ENCODE measurements around the gene TUFT1.
A peak's percentile ranks its signal among the peaks of the same experiment; 100 is the strongest.

The TUFT1 gene

DNA sequence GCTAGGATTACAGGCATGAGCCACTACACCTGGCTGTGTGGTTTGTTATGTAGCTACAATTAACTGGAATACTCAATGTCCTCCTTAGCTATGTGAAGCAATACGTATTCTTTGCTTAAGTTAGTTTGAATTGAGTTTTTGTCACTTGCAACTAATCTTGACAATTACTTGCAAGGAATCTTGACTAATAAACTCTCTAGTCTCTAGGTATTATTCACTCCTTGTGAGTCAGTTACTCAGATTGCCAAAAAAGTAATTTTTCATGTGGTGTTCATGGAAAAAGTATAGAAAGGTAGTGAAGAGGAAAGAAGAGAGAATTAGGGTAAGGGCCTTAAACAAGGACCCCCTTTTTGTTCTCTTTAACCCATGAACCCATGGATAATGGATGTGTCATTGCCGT lies 64.2 kb downstream of the TUFT1 start:
- Histone ChIP-seq H3K4me3 (ENCODE audit: low read length) (no peak overlapping the region), H3K4me1 (ENCODE audit: insufficient read depth, low read length) (no peaks in the 10 kb centered on the region; the same call in 1 of the 2 replicates), H3K27me3 (ENCODE audit: insufficient read depth, low read length) (no peaks in the 10 kb centered on the region), H3K9ac (ENCODE audit: low read depth, low read length) (no peak overlapping the region), H3K36me3 (ENCODE audit: insufficient read depth, low read length) (no peaks in the 10 kb centered on the region), H3K9me3 (ENCODE audit: insufficient read depth, low read depth, low read length) (no peaks in the 10 kb centered on the region), H3K27ac (ENCODE audit: low read depth, low read length) (no peak overlapping the region)
- WGBS = 90% methylated on average over 2 of the region's 2 CpGs

DNA sequence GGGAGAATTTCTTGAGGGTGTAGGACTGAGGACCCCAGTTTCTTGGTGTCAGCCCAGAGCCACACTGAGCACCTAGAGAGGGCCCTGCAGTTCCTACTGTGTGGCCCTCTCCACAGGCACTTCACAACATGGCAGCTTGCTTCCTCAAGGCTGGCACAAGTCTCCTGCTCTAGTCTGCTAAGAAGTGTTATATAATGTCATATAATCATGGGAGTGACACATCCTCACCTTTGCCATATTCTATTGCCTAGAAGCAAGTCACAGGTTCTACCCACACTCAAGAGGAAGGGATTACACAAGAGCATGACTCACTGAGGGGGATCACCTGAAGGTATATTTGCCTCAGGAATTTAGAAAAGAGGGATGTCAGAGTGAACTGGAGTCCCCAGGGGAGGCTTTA lies 66.3 kb downstream of the TUFT1 start:
- Histone ChIP-seq H3K27ac (ENCODE audit: low read depth, low read length) (no peak overlapping the region), H3K36me3 (ENCODE audit: insufficient read depth, low read length) (no peaks in the 10 kb centered on the region), H3K9ac (ENCODE audit: low read depth, low read length) (no peak overlapping the region), H3K4me1 (ENCODE audit: insufficient read depth, low read length) (no peaks in the 10 kb centered on the region; the same call in 1 of the 2 replicates), H3K27me3 (ENCODE audit: insufficient read depth, low read length) (no peaks in the 10 kb centered on the region), H3K9me3 (ENCODE audit: insufficient read depth, low read depth, low read length) (no peaks in the 10 kb centered on the region), H3K4me3 (ENCODE audit: low read length) (no peak overlapping the region)

DNA sequence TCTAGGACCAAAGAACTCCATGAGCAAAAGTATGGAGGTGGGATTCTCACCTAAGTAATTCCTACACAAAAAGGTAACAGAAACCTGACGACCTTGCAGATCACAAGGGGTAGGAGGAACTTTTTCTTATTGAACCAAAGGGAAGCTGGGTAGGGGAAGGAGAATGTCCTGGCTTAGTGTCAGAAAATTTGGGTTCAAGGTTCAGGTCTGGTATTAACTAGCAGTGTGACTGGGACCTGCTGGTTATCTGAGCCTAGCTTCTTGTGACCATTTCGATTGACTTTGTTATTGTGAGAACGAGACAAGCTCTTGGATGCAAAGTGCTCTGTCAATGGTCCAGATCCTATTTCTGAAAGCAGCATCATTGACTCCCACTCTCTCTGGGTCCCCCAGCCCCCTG lies 66.7 kb downstream of the TUFT1 start:
- H3K4me1 ChIP-seq (ENCODE audit: insufficient read depth, low read length) = no peaks in the 10 kb centered on the region; the same call in 1 of the 2 replicates
- H3K9ac ChIP-seq (ENCODE audit: low read depth, low read length) = no peak overlapping the region
- WGBS = 93% methylated on average over 3 of the region's 3 CpGs
- no peaks in the 10 kb centered on the region for H3K36me3 ChIP-seq (ENCODE audit: insufficient read depth, low read length)
- H3K27me3 ChIP-seq (ENCODE audit: insufficient read depth, low read length) = no peaks in the 10 kb centered on the region
- no peaks in the 10 kb centered on the region for H3K9me3 ChIP-seq (ENCODE audit: insufficient read depth, low read depth, low read length)
- no peak overlapping the region for H3K27ac ChIP-seq (ENCODE audit: low read depth, low read length)
- H3K4me3 ChIP-seq (ENCODE audit: low read length) = no peak overlapping the region

DNA sequence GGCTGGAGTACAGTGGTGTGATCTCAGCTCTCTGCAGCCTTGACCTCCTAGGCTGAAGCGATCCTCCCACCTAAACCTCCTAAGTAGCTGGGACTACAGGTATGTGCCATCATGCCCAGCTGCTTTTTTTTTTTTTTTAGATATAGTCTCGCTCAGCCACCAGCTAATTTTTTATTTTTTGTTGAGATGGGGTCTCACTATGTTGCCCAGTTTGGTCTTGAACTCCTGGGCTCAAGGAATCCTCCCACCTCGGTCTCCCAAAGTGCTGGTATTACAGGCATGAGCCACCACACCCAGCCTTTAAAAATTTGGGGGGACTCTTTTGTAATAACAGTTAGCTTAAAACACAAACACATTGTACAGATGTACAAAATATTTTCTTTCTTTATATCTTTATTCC lies 70.0 kb downstream of the TUFT1 start:
- Histone ChIP-seq H3K4me3 (ENCODE audit: low read length) (no peak overlapping the region), H3K4me1 (ENCODE audit: insufficient read depth, low read length) (peaks cover 4% of the 10 kb centered on the region), H3K36me3 (ENCODE audit: insufficient read depth, low read length) (peaks cover 5% of the 10 kb centered on the region; the same call in 1 of the 2 replicates), H3K9ac (ENCODE audit: low read depth, low read length) (no peak overlapping the region), H3K27ac (ENCODE audit: low read depth, low read length) (no peak overlapping the region), H3K27me3 (ENCODE audit: insufficient read depth, low read length) (no peaks in the 10 kb centered on the region), H3K9me3 (ENCODE audit: insufficient read depth, low read depth, low read length) (no peaks in the 10 kb centered on the region)
- 88% methylated on average over 2 of the region's 3 CpGs for WGBS

DNA sequence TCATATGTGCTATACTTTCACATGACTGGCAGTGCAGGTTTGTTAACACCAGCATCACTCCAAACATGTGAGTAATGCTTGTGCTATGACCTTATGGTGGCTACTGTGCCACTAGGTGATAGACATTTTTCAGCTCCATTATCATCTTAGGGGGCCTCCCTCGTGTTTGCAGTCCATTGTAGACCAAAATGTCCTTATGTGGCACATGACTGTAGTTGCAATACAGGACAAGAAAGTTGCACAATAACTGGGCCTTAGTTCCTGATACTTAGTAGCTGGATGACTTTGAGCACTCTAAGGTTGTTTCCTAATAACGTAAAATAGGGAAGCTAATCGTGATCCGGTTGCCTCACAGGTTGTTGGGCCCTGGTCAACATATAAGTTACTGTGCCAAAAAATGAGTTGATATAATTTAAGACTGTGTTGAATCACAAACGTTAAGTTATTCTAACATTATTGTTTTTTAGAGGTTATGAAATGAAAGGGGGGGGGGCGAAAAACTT lies 71.2 kb downstream of the TUFT1 start:
- H3K4me3 ChIP-seq (ENCODE audit: low read length) = peak overlapping the region; percentile 83
- peaks cover 12% of the 10 kb centered on the region for H3K36me3 ChIP-seq (ENCODE audit: insufficient read depth, low read length)
- WGBS = 55% methylated on average over 6 of the region's 6 CpGs
- H3K9me3 ChIP-seq (ENCODE audit: insufficient read depth, low read depth, low read length) = no peaks in the 10 kb centered on the region
- peaks cover 4% of the 10 kb centered on the region for H3K4me1 ChIP-seq (ENCODE audit: insufficient read depth, low read length)
- H3K27ac ChIP-seq (ENCODE audit: low read depth, low read length) = no peak overlapping the region
- no peak overlapping the region for H3K9ac ChIP-seq (ENCODE audit: low read depth, low read length)
- no peaks in the 10 kb centered on the region for H3K27me3 ChIP-seq (ENCODE audit: insufficient read depth, low read length)

DNA sequence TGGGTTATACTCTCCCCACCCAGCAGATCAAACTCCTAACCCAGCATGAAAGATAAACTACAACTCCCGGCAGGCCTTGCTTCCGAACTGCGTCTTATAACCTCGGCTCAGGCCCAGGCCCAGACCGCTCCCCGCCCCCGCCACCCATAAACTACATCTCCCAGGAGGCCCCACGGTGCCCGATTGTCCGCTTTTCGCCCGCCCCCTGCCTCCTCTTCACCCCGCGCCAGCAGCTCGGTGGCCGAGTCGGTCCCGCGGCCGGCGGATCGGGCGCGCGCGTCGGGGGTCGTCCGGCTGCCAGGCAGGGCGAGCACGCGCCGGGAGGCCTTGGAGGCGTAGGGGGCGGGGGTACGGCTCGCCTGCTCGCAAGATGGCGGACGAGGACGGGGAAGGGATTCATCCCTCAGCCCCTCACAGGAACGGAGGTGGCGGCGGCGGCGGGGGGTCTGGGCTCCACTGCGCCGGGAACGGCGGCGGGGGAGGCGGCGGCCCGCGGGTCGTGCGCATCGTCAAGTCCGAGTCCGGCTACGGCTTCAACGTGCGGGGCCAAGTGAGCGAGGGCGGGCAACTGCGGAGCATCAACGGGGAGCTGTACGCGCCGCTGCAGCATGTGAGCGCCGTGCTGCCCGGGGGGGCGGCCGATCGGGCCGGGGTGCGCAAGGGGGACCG lies 71.9 kb downstream of the TUFT1 start, which contains the start of gene SNX27:
SNX27 (plus strand) TSS at position 219 of the 669 bp plus-strand sequence; CDS start at position 371, 152 bp downstream.
- WGBS = under 1% methylated on average over 77 of the region's 79 CpGs
- peaks cover 4% of the 10 kb centered on the region for H3K4me1 ChIP-seq (ENCODE audit: insufficient read depth, low read length)
- H3K4me3 ChIP-seq (ENCODE audit: low read length) = peak within 1 kb of the TSS; percentile 83
- H3K9ac ChIP-seq (ENCODE audit: low read depth, low read length) = peak within 1 kb of the TSS; percentile 78
- no peaks in the 10 kb centered on the region for H3K27me3 ChIP-seq (ENCODE audit: insufficient read depth, low read length)
- H3K9me3 ChIP-seq (ENCODE audit: insufficient read depth, low read depth, low read length) = no peaks in the 10 kb centered on the region
- peaks cover 12% of the 10 kb centered on the region for H3K36me3 ChIP-seq (ENCODE audit: insufficient read depth, low read length)
- peak within 1 kb of the TSS; percentile 82 for H3K27ac ChIP-seq (ENCODE audit: low read depth, low read length)

DNA sequence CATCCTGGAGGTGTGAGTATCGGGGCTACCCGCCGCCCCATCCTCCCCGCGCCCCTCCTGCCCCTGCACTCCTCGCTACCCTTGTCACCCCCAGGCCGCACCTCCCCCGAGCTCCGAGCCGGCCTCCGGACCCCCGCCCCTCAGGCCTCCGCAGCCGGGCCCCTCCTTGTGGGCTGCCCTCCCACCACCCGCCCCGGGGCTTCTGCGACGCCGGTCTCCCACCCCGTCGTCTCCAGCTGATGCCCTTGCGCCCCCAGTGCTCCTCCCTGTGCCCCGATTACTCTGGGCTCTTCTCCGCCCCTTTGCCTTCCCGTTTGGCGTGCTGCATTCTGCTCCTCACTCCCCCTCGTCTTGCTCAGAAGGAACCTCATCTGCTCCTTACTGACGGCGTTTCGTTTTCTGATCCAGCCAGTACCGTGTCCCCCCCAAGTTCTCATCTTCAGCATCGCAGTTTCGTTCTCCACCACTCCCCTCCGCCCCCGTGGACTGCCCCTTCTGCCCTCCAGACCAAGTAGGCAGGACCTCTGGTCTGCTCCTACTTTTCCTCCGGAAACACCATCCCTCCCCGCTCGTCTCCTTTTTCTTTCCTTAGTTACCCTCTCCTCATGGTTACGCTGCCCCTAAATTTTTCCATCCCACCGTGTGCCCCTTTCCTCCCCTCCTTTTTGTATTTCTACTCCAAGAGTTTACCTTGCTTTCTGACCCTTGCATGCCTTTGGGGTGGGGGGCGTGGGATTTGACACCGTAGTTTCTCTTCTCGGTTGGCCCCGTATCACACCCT lies 72.6 kb downstream of the TUFT1 start:
- WGBS = under 1% methylated on average over 44 of the region's 44 CpGs
- H3K4me1 ChIP-seq (ENCODE audit: insufficient read depth, low read length) = peaks cover 4% of the 10 kb centered on the region
- H3K27me3 ChIP-seq (ENCODE audit: insufficient read depth, low read length) = no peaks in the 10 kb centered on the region
- H3K9ac ChIP-seq (ENCODE audit: low read depth, low read length) = peak overlapping the region; percentile 78
- peak overlapping the region; percentile 82; the same call in 1 of the 2 replicates for H3K27ac ChIP-seq (ENCODE audit: low read depth, low read length)
- peak overlapping the region; percentile 83 for H3K4me3 ChIP-seq (ENCODE audit: low read length)
- no peaks in the 10 kb centered on the region for H3K9me3 ChIP-seq (ENCODE audit: insufficient read depth, low read depth, low read length)
- H3K36me3 ChIP-seq (ENCODE audit: insufficient read depth, low read length) = peaks cover 12% of the 10 kb centered on the region

DNA sequence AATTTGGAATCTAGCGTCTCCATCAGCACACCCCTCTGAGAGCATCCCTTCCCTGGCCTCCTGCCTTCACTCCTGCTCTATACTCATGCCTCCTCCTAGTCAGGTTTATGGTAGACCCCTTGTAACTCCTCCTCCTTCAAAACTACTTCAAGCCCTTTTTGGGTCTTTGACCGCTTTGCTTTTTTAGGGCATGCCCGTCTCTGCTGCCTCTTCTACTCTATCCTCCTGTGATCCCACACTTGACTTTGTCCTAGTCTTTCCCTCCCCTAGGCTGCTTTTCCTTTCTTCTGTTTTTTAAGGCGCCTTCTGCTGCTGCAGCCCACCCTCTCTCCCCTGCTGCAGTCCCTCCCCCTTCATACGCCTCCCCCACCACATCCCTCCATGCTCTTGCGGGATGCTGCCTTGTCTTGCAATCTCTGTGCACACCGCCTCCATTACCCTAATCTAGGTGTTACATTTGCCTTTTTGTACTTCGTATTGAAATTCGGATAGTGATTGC lies 73.2 kb downstream of the TUFT1 start:
- H3K36me3 ChIP-seq (ENCODE audit: insufficient read depth, low read length) = peaks cover 12% of the 10 kb centered on the region
- no peak overlapping the region for H3K27ac ChIP-seq (ENCODE audit: low read depth, low read length)
- H3K27me3 ChIP-seq (ENCODE audit: insufficient read depth, low read length) = no peaks in the 10 kb centered on the region
- peaks cover 6% of the 10 kb centered on the region; the same call in 1 of the 2 replicates for H3K4me1 ChIP-seq (ENCODE audit: insufficient read depth, low read length)
- H3K9me3 ChIP-seq (ENCODE audit: insufficient read depth, low read depth, low read length) = no peaks in the 10 kb centered on the region
- H3K4me3 ChIP-seq (ENCODE audit: low read length) = peak overlapping the region; percentile 83
- peak overlapping the region; percentile 78; the same call in 1 of the 2 replicates for H3K9ac ChIP-seq (ENCODE audit: low read depth, low read length)
- 3% methylated on average over 9 of the region's 9 CpGs for WGBS

DNA sequence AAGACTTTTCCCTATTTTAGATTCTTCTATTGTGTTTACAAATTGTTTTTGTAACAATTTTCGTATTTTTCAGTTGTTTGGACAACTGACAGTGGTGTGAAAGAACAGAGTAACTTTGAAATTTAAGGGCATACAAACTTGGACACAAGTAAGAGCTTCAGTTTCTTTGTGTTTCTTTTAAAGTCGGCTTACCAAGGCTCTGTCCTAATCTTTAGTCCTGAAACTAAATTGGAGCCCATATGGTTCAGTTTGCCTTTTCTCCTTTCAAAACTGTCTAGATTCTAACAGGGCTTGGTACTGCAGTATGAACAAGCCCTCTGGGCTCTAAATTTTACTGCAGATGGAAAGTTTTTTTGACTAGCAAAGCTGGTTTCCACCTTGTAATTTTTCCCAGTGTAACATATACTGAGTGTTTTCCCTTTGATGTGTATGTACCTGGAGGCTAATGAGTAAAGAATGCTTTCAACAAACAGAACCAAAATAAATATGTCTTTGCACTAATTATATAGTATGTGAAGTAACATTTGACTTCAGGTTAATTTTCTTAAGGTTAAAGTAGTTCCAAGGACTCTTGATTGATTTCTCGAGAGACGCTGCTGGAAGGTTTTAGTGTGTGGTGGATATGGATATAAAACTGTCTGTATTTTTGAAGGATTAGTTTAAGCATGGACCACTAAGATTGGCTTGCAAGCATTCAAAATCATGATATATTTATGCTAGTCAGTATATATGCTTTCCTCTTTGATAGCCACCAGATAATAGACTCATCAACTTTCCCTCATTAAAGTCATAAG lies 75.8 kb downstream of the TUFT1 start:
- peaks cover 12% of the 10 kb centered on the region for H3K36me3 ChIP-seq (ENCODE audit: insufficient read depth, low read length)
- no peaks in the 10 kb centered on the region for H3K9me3 ChIP-seq (ENCODE audit: insufficient read depth, low read depth, low read length)
- H3K4me3 ChIP-seq (ENCODE audit: low read length) = no peak overlapping the region
- H3K4me1 ChIP-seq (ENCODE audit: insufficient read depth, low read length) = peaks cover 26% of the 10 kb centered on the region
- H3K9ac ChIP-seq (ENCODE audit: low read depth, low read length) = no peak overlapping the region
- no peaks in the 10 kb centered on the region for H3K27me3 ChIP-seq (ENCODE audit: insufficient read depth, low read length)
- no peak overlapping the region for H3K27ac ChIP-seq (ENCODE audit: low read depth, low read length)
- WGBS = 85% methylated on average over 4 of the region's 4 CpGs

DNA sequence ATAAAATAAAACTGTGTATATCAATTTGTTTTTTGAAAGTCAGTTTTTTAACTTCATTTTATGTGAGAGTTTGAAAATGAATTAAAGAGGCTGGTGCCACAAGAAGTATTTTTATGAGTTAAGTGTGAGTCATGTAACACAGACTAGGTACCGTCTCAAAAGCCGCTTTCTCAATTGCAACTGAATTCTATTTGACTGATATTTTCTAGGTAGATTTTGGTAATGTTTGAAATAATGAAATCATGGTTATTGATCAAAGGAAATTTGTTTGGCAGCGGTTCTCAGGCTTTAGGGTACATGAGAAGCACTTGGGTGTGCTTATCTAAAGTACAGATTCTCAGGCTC lies 76.4 kb downstream of the TUFT1 start:
- Histone ChIP-seq H3K4me1 (ENCODE audit: insufficient read depth, low read length) (peaks cover 32% of the 10 kb centered on the region), H3K27ac (ENCODE audit: low read depth, low read length) (no peak overlapping the region), H3K9me3 (ENCODE audit: insufficient read depth, low read depth, low read length) (no peaks in the 10 kb centered on the region), H3K36me3 (ENCODE audit: insufficient read depth, low read length) (peaks cover 12% of the 10 kb centered on the region), H3K9ac (ENCODE audit: low read depth, low read length) (no peak overlapping the region), H3K27me3 (ENCODE audit: insufficient read depth, low read length) (no peaks in the 10 kb centered on the region), H3K4me3 (ENCODE audit: low read length) (no peak overlapping the region)
- WGBS = 95% methylated on average over 3 of the region's 3 CpGs

All from HUES64 (cell line).